Activated B cell treated with CpG ODN at 0.5 μM for 24 hours (primary cell): ENCODE data around the gene COX17. TPM values are rescaled to one million over a fixed set of nuclear protein-coding genes. Genes with fewer than 3 reads are reported as not detected.

Source experiments
- ATAC-seq: fragments of 200-7000 bp; cut with Tn5 transposase; one replicate; pipeline ENCODE4 v1.10.0; 2021; ENCODE audit warnings: low read depth, mild to moderate bottlenecking, moderate library complexity
- CTCF ChIA-PET: fragments of 350-600 bp; sonication (Branson Sonifier 250); formaldehyde crosslinking; loops from one replicate; lab custom pipeline; 2021; ENCODE audit warnings: antibody characterized with exemption; lab: Charles Lee
- POLR2A ChIA-PET: fragments of 350-600 bp; sonication (Branson Sonifier 250); formaldehyde crosslinking; loops from one replicate; lab custom pipeline; 2021; ENCODE audit warnings: antibody characterized with exemption; lab: Charles Lee
- DNase-seq: peaks from one replicate; pipeline ENCODE4 v3.0.0; 2022
- H3K27ac Mint-ChIP-seq: one replicate; pipeline ENCODE4 v1.8.0; 2020; ENCODE audit warnings: mixed read lengths
- H3K27me3 Mint-ChIP-seq: one replicate; pipeline ENCODE4 v1.8.0; 2021; ENCODE audit warnings: mixed read lengths
- H3K36me3 Mint-ChIP-seq: one replicate; pipeline ENCODE4 v1.8.0; 2021; ENCODE audit warnings: low read depth, mixed read lengths
- H3K4me1 Mint-ChIP-seq: one replicate; pipeline ENCODE4 v1.8.0; 2021; ENCODE audit warnings: mixed read lengths
- H3K4me3 Mint-ChIP-seq: one replicate; pipeline ENCODE4 v1.8.0; 2020; ENCODE audit warnings: mild to moderate bottlenecking, mixed read lengths
- H3K9me3 Mint-ChIP-seq: one replicate; pipeline ENCODE4 v1.8.0; 2020; ENCODE audit warnings: mixed read lengths
- CTCF ChIP-seq: fragments of 200-600 bp; IDR thresholded peaks from one replicate; pipeline ENCODE4 v1.8.0; 2022; ENCODE audit warnings: antibody characterized with exemption, mild to moderate bottlenecking
- intact Hi-C: fragments of 100-400 bp; cut with micrococcal nuclease; formaldehyde crosslinking; loops from one replicate; pipeline ENCODE4 v1.15.1; 2024
- total RNA-seq: library from RNA; stranded (reverse); gene quantifications from 2 replicates; pipeline ENCODE4 v1.2.3, GENCODE V29; 2022

COX17 gene
- total RNA-seq, 1 donor from 2014 or later = 58.8 TPM

DNA sequence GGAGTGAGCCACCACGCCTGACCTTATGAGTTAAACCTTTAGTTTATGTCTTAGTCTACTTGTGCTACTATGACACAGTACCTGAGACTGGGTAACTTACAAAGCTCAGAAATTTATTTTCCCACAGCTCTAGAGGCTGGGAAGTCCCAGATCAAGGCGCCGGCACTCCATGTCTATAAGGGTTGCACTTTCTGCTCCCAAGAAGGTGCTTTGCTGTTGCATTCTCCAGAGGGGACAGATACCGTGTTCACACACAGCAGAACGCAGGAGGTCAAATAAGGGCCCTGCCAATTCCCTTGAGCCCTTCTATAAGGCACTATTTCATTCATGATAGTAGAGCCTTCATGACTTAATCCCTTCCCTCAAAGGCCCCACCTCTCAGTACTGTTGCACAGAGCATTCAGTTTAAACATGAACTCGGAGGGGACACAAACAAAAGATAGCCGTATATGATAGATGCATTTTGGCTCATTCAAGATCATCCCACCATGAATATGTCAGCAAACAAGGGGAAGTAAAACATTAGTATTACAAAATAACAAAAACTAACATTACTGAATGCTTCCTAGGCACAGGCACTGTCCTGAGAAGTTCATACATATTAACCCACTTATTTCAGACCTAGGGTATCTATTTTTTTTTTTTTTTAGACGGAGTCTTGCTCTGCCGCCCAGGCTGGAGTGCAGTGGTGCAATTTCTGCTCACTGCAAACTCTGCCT is 53.0 kb downstream of the COX17 start:
- no peak overlapping the region for H3K4me3 Mint-ChIP-seq
- H3K4me1 Mint-ChIP-seq = peaks cover 44% of the 10 kb centered on the region
- CTCF ChIA-PET = no interaction called here
- H3K27me3 Mint-ChIP-seq = no peaks in the 10 kb centered on the region
- no peak for DNase-seq
- H3K36me3 Mint-ChIP-seq = no peaks in the 10 kb centered on the region
- H3K27ac Mint-ChIP-seq = no peak overlapping the region
- intact Hi-C loops = no loop called here
- no peaks in the 10 kb centered on the region for H3K9me3 Mint-ChIP-seq
- no peak for ATAC-seq
- POLR2A ChIA-PET = no interaction called here
- no peak for TF ChIP-seq CTCF

DNA sequence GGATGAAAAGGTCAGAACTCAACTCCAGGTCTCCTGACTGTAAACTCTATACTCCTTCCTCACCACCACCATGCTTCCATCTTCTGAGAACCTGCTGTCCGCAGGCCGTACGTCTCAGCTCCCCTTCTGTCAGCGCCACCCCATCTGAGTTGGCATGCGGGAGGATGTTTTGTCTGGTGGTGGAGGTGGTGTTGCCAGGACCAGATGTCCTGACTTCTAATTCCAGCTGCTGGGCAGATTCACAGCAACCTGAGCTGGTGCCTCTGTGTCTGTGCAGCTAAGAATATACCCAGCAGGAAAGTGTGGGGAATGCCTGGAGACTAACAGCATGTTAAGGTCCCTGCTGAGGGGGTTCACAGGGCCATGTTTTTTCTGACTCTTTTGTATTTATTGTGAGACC is 56.3 kb downstream of the COX17 start:
- intact Hi-C loops = no loop called here
- H3K27me3 Mint-ChIP-seq = no peaks in the 10 kb centered on the region

More for the DNA sequence above, 56.3 kb downstream of the COX17 start:
- DNase-seq (no peak), ATAC-seq (no peak)
- H3K4me1 Mint-ChIP-seq = peaks cover 18% of the 10 kb centered on the region
- CTCF ChIA-PET = no interaction called here
- no peak overlapping the region for H3K4me3 Mint-ChIP-seq
- no peaks in the 10 kb centered on the region for H3K36me3 Mint-ChIP-seq
- no peak for TF ChIP-seq CTCF
- H3K9me3 Mint-ChIP-seq = no peaks in the 10 kb centered on the region
- H3K27ac Mint-ChIP-seq = no peak overlapping the region
- POLR2A ChIA-PET = interaction anchor here (0.9 kb wide), 1 partner anchor 9 kb away, joined by 4 read pairs; no protein-coding TSS in a partner anchor

Other genes with a start within 250 kb of the COX17 start
- gene TMEM39A, start 213.8 kb downstream of the COX17 start, total RNA-seq = 33.7 and 45.6 TPM in 2 replicates
- 32.1 and 35.8 TPM in 2 replicates for gene POGLUT1, start 208.4 kb downstream of the COX17 start, total RNA-seq
- gene TIMMDC1, start 178.9 kb downstream of the COX17 start, total RNA-seq = 73.0 and 76.1 TPM in 2 replicates
- 71.4 and 88.1 TPM in 2 replicates for gene CD80, start 117.8 kb downstream of the COX17 start, total RNA-seq
- 41.2 and 43.8 TPM in 2 replicates for gene ADPRH, start 97.9 kb downstream of the COX17 start, total RNA-seq
- 0.56 and 1.1 TPM in 2 replicates for gene PLA1A, start 79.5 kb downstream of the COX17 start, total RNA-seq
- 5.5 and 6.7 TPM in 2 replicates for gene POPDC2, start 16.8 kb downstream of the COX17 start, total RNA-seq
- gene CFAP91, start 25.6 kb upstream of the COX17 start, total RNA-seq = 8.5 and 12.9 TPM in 2 replicates
- 1.1 and 1.2 TPM in 2 replicates for gene NR1I2, start 104.7 kb upstream of the COX17 start, total RNA-seq